AG08395 (cell line): ENCODE data around the gene GLI3.

Experiments used
- DNase-seq: peaks from one replicate; pipeline ENCODE4 v3.0.0; 2012; ENCODE audit warnings: mixed read lengths, low spot score

Gene GLI3

GRCh38 chr7:41928166-41928565, 308.8 kb downstream of the GLI3 start:
- DNase-seq = no peak

GRCh38 chr7:41927380-41927779, 309.6 kb downstream of the GLI3 start:
- DNase-seq = no peak

GRCh38 chr7:41925946-41926345, 311.1 kb downstream of the GLI3 start:
- DNase-seq = no peak

- no peak for DNase-seq
Measured at GRCh38 chr7:41924796-41925195, 312.2 kb downstream of the GLI3 start.

- no peak for DNase-seq
Measured at GRCh38 chr7:41922373-41922772, 314.6 kb downstream of the GLI3 start.

GRCh38 chr7:41921453-41921981, 315.5 kb downstream of the GLI3 start:
- peak; percentile 74 for DNase-seq

- DNase-seq = peak; percentile 44
Measured at GRCh38 chr7:41918597-41918996, 318.4 kb downstream of the GLI3 start.

GRCh38 chr7:41916450-41916927, 320.5 kb downstream of the GLI3 start:
- DNase-seq = peak; percentile 92

- DNase-seq = no peak
Measured at GRCh38 chr7:41915871-41916270, 321.1 kb downstream of the GLI3 start.

- DNase-seq = no peak
Measured at GRCh38 chr7:41912851-41913567, 324.0 kb downstream of the GLI3 start.

- DNase-seq = no peak
Measured at GRCh38 chr7:41912426-41912825, 324.6 kb downstream of the GLI3 start.

GRCh38 chr7:41911792-41912191, 325.2 kb downstream of the GLI3 start:
- DNase-seq = peak; percentile 43
